Measurements from ENCODE around the gene ZNF518B.

DNA sequence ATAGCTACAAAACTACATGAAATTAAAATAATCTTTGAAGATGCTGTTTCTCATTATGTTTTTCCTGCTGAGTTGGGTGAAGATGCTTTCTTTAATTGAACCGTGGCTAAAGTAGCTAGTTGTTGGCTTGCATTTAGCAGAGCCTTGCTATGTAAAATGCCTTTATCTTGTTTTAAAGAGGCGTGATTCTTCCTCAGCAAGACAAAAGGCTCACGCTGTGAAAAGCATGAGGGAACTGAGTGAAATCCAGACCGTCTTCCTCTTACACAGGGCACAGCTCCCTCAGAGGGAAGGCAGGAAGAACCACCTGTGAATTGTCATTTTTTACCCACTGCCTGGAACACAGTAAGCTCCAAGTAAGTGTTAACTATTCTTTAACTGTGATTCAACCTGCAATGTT is 39.0 kb upstream of the ZNF518B start:
- TF ChIP-seq, protein P1, sequence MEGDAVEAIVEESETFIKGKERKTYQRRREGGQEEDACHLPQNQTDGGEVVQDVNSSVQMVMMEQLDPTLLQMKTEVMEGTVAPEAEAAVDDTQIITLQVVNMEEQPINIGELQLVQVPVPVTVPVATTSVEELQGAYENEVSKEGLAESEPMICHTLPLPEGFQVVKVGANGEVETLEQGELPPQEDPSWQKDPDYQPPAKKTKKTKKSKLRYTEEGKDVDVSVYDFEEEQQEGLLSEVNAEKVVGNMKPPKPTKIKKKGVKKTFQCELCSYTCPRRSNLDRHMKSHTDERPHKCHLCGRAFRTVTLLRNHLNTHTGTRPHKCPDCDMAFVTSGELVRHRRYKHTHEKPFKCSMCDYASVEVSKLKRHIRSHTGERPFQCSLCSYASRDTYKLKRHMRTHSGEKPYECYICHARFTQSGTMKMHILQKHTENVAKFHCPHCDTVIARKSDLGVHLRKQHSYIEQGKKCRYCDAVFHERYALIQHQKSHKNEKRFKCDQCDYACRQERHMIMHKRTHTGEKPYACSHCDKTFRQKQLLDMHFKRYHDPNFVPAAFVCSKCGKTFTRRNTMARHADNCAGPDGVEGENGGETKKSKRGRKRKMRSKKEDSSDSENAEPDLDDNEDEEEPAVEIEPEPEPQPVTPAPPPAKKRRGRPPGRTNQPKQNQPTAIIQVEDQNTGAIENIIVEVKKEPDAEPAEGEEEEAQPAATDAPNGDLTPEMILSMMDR (IDR thresholded peaks at IDR 0.05) = no peak
- TF ChIP-seq POLR2A (IDR thresholded peaks at IDR 0.05) = no peak

All from adrenal gland (tissue), 5 donors.